PC-9 (cell line): ENCODE measurements around the gene TTYH1. TPM values are rescaled to one million over a fixed set of nuclear protein-coding genes. Genes with fewer than 3 reads are reported as not detected.
"Not testable (repeated sequence)": the region's sequence is repeated elsewhere in the genome, so short reads cannot be mapped to it uniquely, and the experiment has no call there.

ENCODE experiments used
- Bru-seq: library from RNA; stranded (reverse); fragments of 400-500 nt; gene quantifications from one replicate; lab custom pipeline; 2021; lab: Mats Ljungman, UMichigan
- BruChase-seq, 2 experiments: library from RNA; stranded (reverse); fragments of 400-500 nt; gene quantifications; one replicate each; lab custom pipeline; 2021; lab: Mats Ljungman, UMichigan
- BruUV-seq: library from RNA; stranded (reverse); fragments of 400-500 nt; replicated peaks from 2 replicates; lab custom pipeline; 2021; lab: Mats Ljungman, UMichigan
- CTCF ChIA-PET: fragments of 300-600 bp; sonication (Branson Sonifier 250); formaldehyde crosslinking; loops from one replicate; lab custom pipeline; 2022; ENCODE audit warnings: antibody characterized with exemption; lab: Charles Lee
- POLR2A ChIA-PET: fragments of 300-600 bp; sonication (Branson Sonifier 250); formaldehyde crosslinking; loops from one replicate; lab custom pipeline; 2022; ENCODE audit warnings: antibody characterized with exemption; ENCODE audit not compliant: unreplicated experiment; lab: Charles Lee
- DNase-seq, 2 experiments: peaks; one replicate each; pipeline versions ENCODE4 v3.0.0 to v3.0.0-alpha.2; 2015 to 2022; ENCODE audit warnings: mixed read lengths in 1 of 2
- H2AFZ ChIP-seq: fragments of 200-600 bp; sonication (generic); 2 replicates; pipeline ENCODE4 v1.8.1; 2017; ENCODE audit warnings: antibody characterized with exemption
- H3F3A ChIP-seq: fragments of 200-600 bp; sonication (generic); 2 replicates; pipeline ENCODE4 v1.8.1; 2017; ENCODE audit warnings: antibody characterized with exemption, mild to moderate bottlenecking, low read depth; ENCODE audit not compliant: insufficient read depth
- H3K27ac ChIP-seq: fragments of 200-600 bp; sonication (generic); 2 replicates; pipeline ENCODE4 v1.6.1; 2016; ENCODE audit warnings: mixed run types
- H3K27me3 ChIP-seq: fragments of 200-600 bp; sonication (generic); 2 replicates; pipeline ENCODE4 v1.6.1; 2016; ENCODE audit warnings: low read depth, mixed run types; ENCODE audit not compliant: insufficient read depth
- H3K36me3 ChIP-seq: fragments of 200-600 bp; sonication (generic); 2 replicates; pipeline ENCODE4 v1.6.1; 2016; ENCODE audit warnings: low read depth, mixed run types
- H3K4me1 ChIP-seq: fragments of 200-600 bp; sonication (generic); replicated peaks from 2 replicates; pipeline ENCODE4 v1.6.1; 2016; ENCODE audit warnings: mixed run types; ENCODE audit not compliant: insufficient read depth
- H3K4me2 ChIP-seq: fragments of 200-600 bp; sonication (generic); 2 replicates; pipeline ENCODE4 v1.6.1; 2017; ENCODE audit warnings: mixed run types
- H3K4me3 ChIP-seq: fragments of 200-600 bp; sonication (generic); 2 replicates; pipeline ENCODE4 v1.6.1; 2016; ENCODE audit warnings: mixed run types
- H3K79me2 ChIP-seq: fragments of 200-600 bp; sonication (generic); 2 replicates; pipeline ENCODE4 v1.6.1; 2017; ENCODE audit warnings: low read depth, mixed run types
- H3K9me2 ChIP-seq: fragments of 200-600 bp; sonication (generic); 2 replicates; pipeline ENCODE4 v1.8.1; 2017; ENCODE audit warnings: mild to moderate bottlenecking; ENCODE audit not compliant: insufficient read depth
- H3K9me3 ChIP-seq: fragments of 200-600 bp; sonication (generic); 2 replicates; pipeline ENCODE4 v1.8.1; 2016; ENCODE audit warnings: low read depth; ENCODE audit not compliant: insufficient read depth
- H4K20me1 ChIP-seq: fragments of 200-600 bp; sonication (generic); 2 replicates; pipeline ENCODE4 v1.8.1; 2017; ENCODE audit not compliant: insufficient read depth
- EZH2 ChIP-seq: fragments of 200-600 bp; sonication (generic); IDR thresholded peaks from 2 replicates; pipeline ENCODE4 v1.8.0; 2017; ENCODE audit warnings: antibody characterized with exemption, low read depth
- intact Hi-C: fragments of 100-400 bp; cut with micrococcal nuclease; formaldehyde crosslinking; loops from one replicate; pipeline ENCODE4 v1.10.0; 2022; ENCODE audit not compliant: unreplicated experiment
- long read RNA-seq: library from polyadenylated mRNA; stranded (forward); transcript quantifications from one replicate; pipeline ENCODE4 v2.0.0, GENCODE V29; 2022
- total RNA-seq: library from RNA; stranded (reverse); gene quantifications from 2 replicates; pipeline ENCODE4 v1.2.3, GENCODE V29; 2021
- TF ChIP-seq, protein P1 (sequence below): fragments of 200-600 bp; sonication (generic); conservative IDR thresholded peaks from 2 replicates; pipeline ENCODE4 v1.6.1; 2017; ENCODE audit warnings: mixed run types, antibody characterized with exemption, mild to moderate bottlenecking, moderate library complexity

TTYH1 gene
- total RNA-seq (1.6 and 2.4 TPM in 2 replicates), Bru-seq, nascent RNA (percentile 10 among the genes with signal in this experiment), BruChase-seq, experiment 1, labeled RNA remaining after a 2-hour chase (percentile 15 among the genes with signal in this experiment), BruChase-seq, experiment 2, labeled RNA remaining after a 6-hour chase (percentile 18 among the genes with signal in this experiment)
- long read RNA-seq, partial matches to known transcripts, result 1 of 2 reads
- long read RNA-seq, other reads (novel, unspliced or antisense), result 1 of 2 reads

DNA sequence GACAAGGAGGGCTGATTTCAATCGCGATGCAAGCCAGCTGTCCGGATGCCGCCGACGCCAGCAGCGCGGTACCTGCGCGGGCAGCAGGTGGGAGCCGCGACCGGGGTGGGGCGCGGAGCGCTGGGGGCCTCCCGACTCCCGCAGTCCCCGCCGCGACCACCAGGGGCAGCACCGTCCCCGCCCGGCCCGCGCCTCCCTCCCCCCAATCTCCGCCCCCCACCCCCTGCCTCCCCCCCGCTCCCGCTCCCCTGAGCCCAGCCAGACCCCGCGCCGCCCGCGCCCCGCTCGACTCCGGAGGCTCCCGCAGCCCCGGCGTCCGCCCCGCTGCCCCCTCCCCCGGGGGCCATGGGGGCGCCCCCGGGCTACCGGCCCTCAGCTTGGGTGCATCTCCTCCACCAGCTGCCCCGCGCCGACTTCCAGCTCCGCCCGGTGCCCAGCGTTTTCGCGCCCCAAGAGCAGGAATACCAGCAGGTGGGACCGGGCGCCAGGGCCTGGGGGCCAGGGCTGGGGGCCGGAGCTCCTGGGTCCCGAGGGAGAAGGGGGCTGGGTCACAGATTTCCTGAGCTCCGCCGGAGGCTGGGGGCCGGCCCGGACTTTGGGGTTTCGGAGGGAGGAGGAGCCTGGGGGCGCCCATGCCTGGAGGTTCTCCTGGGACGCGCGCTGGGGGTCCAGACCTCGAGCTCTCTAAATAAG, at the start of gene TTYH1:
TSS of gene TTYH1 (plus strand) at position 257 of the 693 bp plus-strand sequence. CDS start at position 346, 89 bp downstream.
- Histone ChIP-seq H3K4me1 (no peaks in the 10 kb centered on the region), H3K27ac (no peak within 1 kb of the TSS), H2AFZ (no peak within 1 kb of the TSS), H3K36me3 (no peaks in the 10 kb centered on the region), H4K20me1 (no peaks in the 10 kb centered on the region), H3K79me2 (no peaks in the 10 kb centered on the region), H3K27me3 (peaks cover 55% of the 10 kb centered on the region), H3K4me2 (no peak within 1 kb of the TSS), H3F3A (peaks cover 8% of the 10 kb centered on the region; the same call in 1 of the 2 replicates), H3K4me3 (no peak within 1 kb of the TSS), H3K9me2 (no peaks in the 10 kb centered on the region), H3K9me3 (no peaks in the 10 kb centered on the region)
- DNase-seq, result no peak
- POLR2A ChIA-PET, result no interaction called here
- intact Hi-C loops, result no loop called here
- CTCF ChIA-PET, result no interaction called here
- no peak for TF ChIP-seq EZH2
- TF ChIP-seq, protein P1, sequence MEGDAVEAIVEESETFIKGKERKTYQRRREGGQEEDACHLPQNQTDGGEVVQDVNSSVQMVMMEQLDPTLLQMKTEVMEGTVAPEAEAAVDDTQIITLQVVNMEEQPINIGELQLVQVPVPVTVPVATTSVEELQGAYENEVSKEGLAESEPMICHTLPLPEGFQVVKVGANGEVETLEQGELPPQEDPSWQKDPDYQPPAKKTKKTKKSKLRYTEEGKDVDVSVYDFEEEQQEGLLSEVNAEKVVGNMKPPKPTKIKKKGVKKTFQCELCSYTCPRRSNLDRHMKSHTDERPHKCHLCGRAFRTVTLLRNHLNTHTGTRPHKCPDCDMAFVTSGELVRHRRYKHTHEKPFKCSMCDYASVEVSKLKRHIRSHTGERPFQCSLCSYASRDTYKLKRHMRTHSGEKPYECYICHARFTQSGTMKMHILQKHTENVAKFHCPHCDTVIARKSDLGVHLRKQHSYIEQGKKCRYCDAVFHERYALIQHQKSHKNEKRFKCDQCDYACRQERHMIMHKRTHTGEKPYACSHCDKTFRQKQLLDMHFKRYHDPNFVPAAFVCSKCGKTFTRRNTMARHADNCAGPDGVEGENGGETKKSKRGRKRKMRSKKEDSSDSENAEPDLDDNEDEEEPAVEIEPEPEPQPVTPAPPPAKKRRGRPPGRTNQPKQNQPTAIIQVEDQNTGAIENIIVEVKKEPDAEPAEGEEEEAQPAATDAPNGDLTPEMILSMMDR, result no peak
- no TSS peak for BruUV-seq

DNA sequence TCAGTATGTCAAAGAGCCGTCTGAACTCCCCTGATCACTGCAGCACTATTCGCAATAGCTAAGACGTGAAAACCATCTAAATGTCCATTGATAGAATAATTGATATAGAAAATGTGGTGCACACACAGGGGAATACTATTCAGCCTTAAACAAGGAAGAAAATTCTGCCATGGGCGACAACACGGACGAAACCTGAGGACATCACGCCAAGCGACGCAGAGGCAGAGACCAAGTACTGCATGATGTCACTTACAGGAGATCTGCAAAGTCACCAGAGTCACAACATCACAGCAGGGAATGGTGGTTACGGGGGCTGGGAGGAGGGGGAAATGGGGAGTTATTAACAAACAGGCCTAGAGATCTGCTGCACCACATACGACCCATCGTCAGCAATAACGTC, 49.5 kb upstream of the TTYH1 start:
- H3K36me3 ChIP-seq, H2AFZ ChIP-seq, intact Hi-C loops, H3K79me2 ChIP-seq, H3F3A ChIP-seq, H3K4me2 ChIP-seq, H3K27ac ChIP-seq, BruUV-seq, H4K20me1 ChIP-seq, H3K9me3 ChIP-seq, H3K4me1 ChIP-seq, DNase-seq, POLR2A ChIA-PET, H3K9me2 ChIP-seq, H3K4me3 ChIP-seq: not testable (repeated sequence)
- peaks cover 76% of the 10 kb centered on the region for H3K27me3 ChIP-seq
- CTCF ChIA-PET, result interaction anchor here (0.6 kb wide), 1 partner anchor 977 kb away, joined by 4 read pairs; no protein-coding TSS in a partner anchor

DNA sequence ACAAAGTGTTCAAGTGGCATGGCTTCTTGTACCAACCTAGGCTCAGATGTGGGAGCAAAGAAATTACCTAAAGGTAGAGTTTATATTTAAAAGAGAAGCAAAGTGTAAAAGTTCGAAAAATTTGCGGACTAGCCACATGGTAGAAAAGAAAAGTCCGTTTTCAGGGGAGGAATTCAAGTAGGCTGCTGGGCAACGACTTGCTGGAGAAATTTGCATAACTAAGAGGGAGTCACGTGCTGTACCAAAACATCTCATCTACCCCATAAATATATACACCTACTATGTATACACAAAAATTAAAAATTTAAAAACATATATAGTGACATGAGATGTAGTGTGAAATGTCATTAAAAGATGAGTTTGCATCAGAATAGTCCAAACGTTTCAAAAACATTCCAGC, 48.5 kb upstream of the TTYH1 start:
- no peak overlapping the region for H3K27ac ChIP-seq
- ChIA-PET CTCF (no interaction called here), POLR2A (no interaction called here)
- H3K4me1 ChIP-seq, result no peaks in the 10 kb centered on the region
- no peak for TF ChIP-seq EZH2
- intact Hi-C loops, result no loop called here
- H3K36me3 ChIP-seq, result no peaks in the 10 kb centered on the region
- no peaks in the 10 kb centered on the region for H3K9me3 ChIP-seq
- BruUV-seq, result no TSS peak
- no peaks in the 10 kb centered on the region for H3F3A ChIP-seq
- H3K9me2 ChIP-seq, result no peaks in the 10 kb centered on the region
- H4K20me1 ChIP-seq, result no peaks in the 10 kb centered on the region
- peaks cover 83% of the 10 kb centered on the region for H3K27me3 ChIP-seq
- no peak overlapping the region for H3K4me2 ChIP-seq
- no peaks in the 10 kb centered on the region for H3K79me2 ChIP-seq
- no peak overlapping the region for H3K4me3 ChIP-seq
- DNase-seq, result no peak
- H2AFZ ChIP-seq, result no peak overlapping the region

DNA sequence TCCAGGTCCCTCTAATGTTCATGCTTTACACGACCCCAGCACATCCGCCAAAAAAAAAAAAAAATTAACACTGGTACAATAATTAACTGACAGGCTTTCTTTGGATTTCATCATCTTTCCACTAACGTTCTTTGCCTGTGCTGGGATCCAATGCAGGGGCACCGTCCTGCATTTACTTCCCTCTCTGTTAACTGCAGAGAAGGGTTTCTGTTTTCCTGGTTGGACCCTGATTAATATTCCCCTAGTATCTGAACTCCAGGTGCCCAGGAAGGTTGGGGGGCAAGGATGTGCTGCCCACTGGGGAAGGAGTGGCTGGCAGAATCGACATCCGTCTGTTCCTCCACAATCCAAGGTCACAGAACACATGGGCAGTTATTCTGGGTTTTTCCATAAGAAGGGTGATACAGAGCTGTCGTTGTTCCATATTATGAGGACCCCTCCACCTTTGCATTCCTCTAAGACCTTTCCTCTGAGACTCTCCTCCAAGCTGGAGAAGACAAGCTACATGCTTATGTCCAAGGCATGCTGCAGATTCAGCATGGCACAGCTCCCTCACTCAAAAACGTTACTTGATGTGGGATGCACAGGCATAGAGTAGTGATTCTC, 46.1 kb upstream of the TTYH1 start:
- no peak overlapping the region for H2AFZ ChIP-seq
- H3K9me3 ChIP-seq, result no peaks in the 10 kb centered on the region
- BruUV-seq, result no TSS peak
- POLR2A ChIA-PET, result no interaction called here
- no peaks in the 10 kb centered on the region for H3K4me1 ChIP-seq
- intact Hi-C loops, result no loop called here
- peaks cover 85% of the 10 kb centered on the region for H3K27me3 ChIP-seq
- H4K20me1 ChIP-seq, result no peaks in the 10 kb centered on the region
- no peak for DNase-seq
- no peaks in the 10 kb centered on the region for H3F3A ChIP-seq
- H3K27ac ChIP-seq, result no peak overlapping the region
- CTCF ChIA-PET, result no interaction called here
- no peaks in the 10 kb centered on the region for H3K79me2 ChIP-seq
- H3K36me3 ChIP-seq, result no peaks in the 10 kb centered on the region
- no peak overlapping the region for H3K4me2 ChIP-seq
- no peaks in the 10 kb centered on the region for H3K9me2 ChIP-seq
- no peak overlapping the region for H3K4me3 ChIP-seq
- TF ChIP-seq, protein P1, result no peak
- TF ChIP-seq EZH2, result no peak

DNA sequence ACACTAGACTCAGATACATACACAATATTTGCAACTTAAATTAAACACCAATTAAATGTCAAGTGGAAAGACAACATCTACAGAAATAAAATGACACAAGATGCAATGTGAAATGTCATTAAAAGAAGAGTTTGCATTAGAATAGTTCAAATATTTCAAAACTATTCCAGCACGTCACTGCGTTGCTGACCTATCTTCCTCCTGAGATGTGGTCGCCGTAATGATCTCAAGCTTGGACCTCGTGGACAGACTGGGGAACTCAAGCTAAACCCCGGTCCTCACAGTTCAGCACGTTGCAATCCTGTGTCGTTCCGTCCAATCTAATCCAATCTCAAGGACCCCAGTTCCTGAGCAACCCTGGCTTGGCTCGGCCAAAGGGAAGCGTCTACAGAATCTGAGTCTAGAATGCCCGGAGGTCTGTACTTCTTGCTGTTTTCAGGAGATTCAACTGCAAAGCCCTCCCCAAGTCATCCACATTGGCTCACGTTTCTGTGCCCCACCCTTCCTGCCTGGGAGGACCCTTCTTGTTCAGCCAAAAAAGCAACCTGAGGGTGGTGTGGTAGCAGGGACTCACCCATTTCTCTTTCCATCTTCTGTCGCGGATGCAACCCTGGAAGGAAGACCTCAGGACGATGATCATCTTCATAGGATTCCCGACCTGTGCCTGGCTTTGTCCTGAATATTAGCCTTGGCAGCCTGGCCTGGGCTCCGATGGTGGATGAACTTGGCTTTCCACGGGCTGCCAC, 45.4 kb upstream of the TTYH1 start:
- H3K4me3 ChIP-seq, H3K4me2 ChIP-seq, H2AFZ ChIP-seq, H3F3A ChIP-seq, DNase-seq, H4K20me1 ChIP-seq, CTCF ChIA-PET, H3K9me3 ChIP-seq, H3K4me1 ChIP-seq, H3K79me2 ChIP-seq, H3K36me3 ChIP-seq, BruUV-seq, H3K27ac ChIP-seq, intact Hi-C loops, H3K9me2 ChIP-seq, POLR2A ChIA-PET: not testable (repeated sequence)
- H3K27me3 ChIP-seq, result peaks cover 83% of the 10 kb centered on the region
